Ovary (tissue), 9 donors: Measurements from ENCODE around the gene ACSM3. TPM values are rescaled to one million over a fixed set of nuclear protein-coding genes. Genes with fewer than 3 reads are reported as not detected.

Experiments used
- DNase-seq, 5 donors: peaks; one replicate each; pipeline ENCODE4 v3.0.0-alpha.2; 2019 to 2020
- H3K27ac ChIP-seq, 2 donors: fragments of 200-600 bp; one replicate each; pipeline versions ENCODE4 v1.5.1 to v1.8.0; 2019 to 2022
- H3K27me3 ChIP-seq: fragments of 200-600 bp; one replicate; pipeline ENCODE4 v1.8.0; 2022
- H3K36me3 ChIP-seq: fragments of 200-600 bp; sonication (generic); one replicate; pipeline ENCODE4 v1.5.1; 2019
- H3K4me1 ChIP-seq: one replicate; pipeline ENCODE4 v1.8.1; 2013; ENCODE audit warnings: mild to moderate bottlenecking, moderate library complexity; ENCODE audit not compliant: insufficient read depth
- H3K4me3 ChIP-seq: fragments of 200-600 bp; sonication (generic); one replicate; pipeline ENCODE4 v1.5.1; 2017
- H3K9me3 ChIP-seq, 2 donors: fragments of 200-600 bp in 1 of 2; sonication (generic) in 1 of 2; one replicate each; pipeline versions ENCODE4 v1.5.1 to v1.8.1; 2013 to 2019; ENCODE audit warnings: mild to moderate bottlenecking in 1 of 2, moderate library complexity in 1 of 2
- CTCF ChIP-seq, 3 donors: fragments of 450-650 bp in 2 of 3; fragments of 200-600 bp in 1 of 3; IDR thresholded peaks; one replicate each; pipeline versions ENCODE4 v1.5.1 to v1.8.0; 2016 to 2022; ENCODE audit warnings: antibody characterized with exemption in 3 of 3, mild to moderate bottlenecking in 1 of 3
- EP300 ChIP-seq: sonication (generic); formaldehyde crosslinking; IDR thresholded peaks from one replicate; pipeline ENCODE4 v1.6.1; 2017; ENCODE audit warnings: antibody characterized with exemption
- POLR2A ChIP-seq: fragments of 450-650 bp; IDR thresholded peaks from one replicate; pipeline ENCODE4 v1.6.1; 2017; ENCODE audit warnings: antibody characterized with exemption, mild to moderate bottlenecking, moderate library complexity
- WGBS, 3 donors: extraction: QIAGEN DNeasy Blood & Tissue Kit in 1 of 3; methylation state at CpG; one replicate each; pipeline versions ENCODE4 v1.1.5 to v1.1.7; 2013 to 2017; 5-methylcytosine and 5-hydroxymethylcytosine counted together
- intact Hi-C, 4 donors: fragments of 100-400 bp; cut with DNase I; formaldehyde crosslinking; loops; one replicate each; pipeline versions ENCODE4 v1.11.0 to v1.15.1; 2022 to 2023
- polyA plus RNA-seq, 2 donors: library from polyadenylated mRNA; stranded (reverse); fragments of 200-250 nt in 1 of 2; fragments of 350-450 nt in 1 of 2; fragmentation: Illumina TruSeq in 1 of 2; extraction: RNeasy Lipid Tissue Mini Kit (QIAGEN cat#74804) in 1 of 2; gene quantifications; one replicate each; pipeline ENCODE4 v1.2.3, GENCODE V29; 2013 to 2014
- total RNA-seq, 7 donors: library from RNA; depleted of rRNA in 2 of 7; stranded (reverse); fragments of >200 nt in 2 of 7; fragmentation: NEBNext Ultra II Directional in 3 of 7; extraction: Animal tissue kit (Norgen Biotek cat#: 25700) in 3 of 7; gene quantifications; one replicate each; pipeline versions ENCODE4 v1.1.0 to v1.2.4, GENCODE V29; 2016 to 2023
- donor health status: DM: no; HTN: no; CAD: no; lungs with moderate emphysema.
- donor health status: DM: no; HTN: no; CAD: no.
- donor health status: Bipolar disorder and iron deficiency.
- donor health status: DM: yes; HTN: yes; CAD: no.
- donor health status: DM: no; HTN: no; CAD: no.
- donor health status: DM: yes; HTN: yes; CAD: no.

The ACSM3 gene
- total and polyA plus RNA-seq, 9 donors = 97.1 to 481 (median 248) TPM

GRCh38 chr16:20818929-20819585 is 55.2 kb downstream of the ACSM3 start:
- Histone ChIP-seq H3K4me1 (no peaks in the 10 kb centered on the region), H3K27me3 (no peaks in the 10 kb centered on the region), H3K27ac (no peak overlapping the region), H3K4me3 (no peak overlapping the region), H3K36me3 (no peaks in the 10 kb centered on the region), H3K9me3 (no peaks in the 10 kb centered on the region)
- no peak for TF ChIP-seq POLR2A
- TF ChIP-seq EP300 = no peak
- TF ChIP-seq CTCF (IDR thresholded peaks at IDR 0.05) = no peak
- intact Hi-C loops = no loop called here
- no peak for DNase-seq
- 95 to 99% (median 99%) methylated on average over 4 of the region's 4 CpGs for WGBS, 3 donors

- no peak overlapping the region for H3K27ac ChIP-seq
- no peaks in the 10 kb centered on the region for H3K27me3 ChIP-seq
- TF ChIP-seq EP300 (no peak), POLR2A (no peak), CTCF (IDR thresholded peaks at IDR 0.05) (no peak)
- H3K4me1 ChIP-seq = no peaks in the 10 kb centered on the region
- 87 to 92% (median 88%) methylated on average over 4 of the region's 4 CpGs for WGBS, 3 donors
- H3K36me3 ChIP-seq = no peaks in the 10 kb centered on the region
- H3K9me3 ChIP-seq = no peaks in the 10 kb centered on the region
- DNase-seq = no peak
- H3K4me3 ChIP-seq = no peak overlapping the region
- intact Hi-C loops = no loop called here
Measured at GRCh38 chr16:20821682-20822081, 57.9 kb downstream of the ACSM3 start.

- Histone ChIP-seq H3K27ac (no peak overlapping the region), H3K4me3 (no peak overlapping the region), H3K27me3 (no peaks in the 10 kb centered on the region), H3K4me1 (no peaks in the 10 kb centered on the region), H3K9me3 (no peaks in the 10 kb centered on the region), H3K36me3 (no peaks in the 10 kb centered on the region)
- no peak for DNase-seq
- intact Hi-C loops = no loop called here
- 83 to 89% (median 84%) methylated on average over 3 of the region's 3 CpGs for WGBS, 3 donors
- TF ChIP-seq EP300 (no peak), POLR2A (no peak), CTCF (IDR thresholded peaks at IDR 0.05) (no peak)
Measured at GRCh38 chr16:20822521-20823325, 58.9 kb downstream of the ACSM3 start.

GRCh38 chr16:20826039-20826566 is 62.3 kb downstream of the ACSM3 start:
- Histone ChIP-seq H3K27ac (no peak overlapping the region), H3K36me3 (no peaks in the 10 kb centered on the region), H3K27me3 (no peaks in the 10 kb centered on the region), H3K4me1 (no peaks in the 10 kb centered on the region), H3K9me3 (no peaks in the 10 kb centered on the region), H3K4me3 (no peak overlapping the region)
- 48 to 72% (median 56%) methylated on average over 3 of the region's 3 CpGs for WGBS, 3 donors
- no peak for TF ChIP-seq EP300
- TF ChIP-seq POLR2A = no peak
- no peak for TF ChIP-seq CTCF (IDR thresholded peaks at IDR 0.05)
- no peak for DNase-seq
- intact Hi-C loops = no loop called here
